Stimulated activated CD4-positive, alpha-beta T cell treated with anti-CD3 and anti-CD28 coated beads, Interleukin-15, amount 100 ng/mL, for 24 hours (primary cell): Measurements from ENCODE around the gene SMYD3.

Experiments
- DNase-seq: peaks from one replicate; pipeline ENCODE4 v3.0.0-alpha.2; 2020

Gene SMYD3

GRCh38 chr1:245934409-245934808 lies 572.7 kb downstream of the SMYD3 start:
- no peak for DNase-seq

GRCh38 chr1:245933431-245934045 lies 573.5 kb downstream of the SMYD3 start:
- DNase-seq: no peak

GRCh38 chr1:245932302-245932972 lies 574.6 kb downstream of the SMYD3 start:
- DNase-seq: no peak

- no peak for DNase-seq
Measured at GRCh38 chr1:245931450-245931849, 575.6 kb downstream of the SMYD3 start.

- no peak for DNase-seq
Measured at GRCh38 chr1:245929224-245929623, 577.9 kb downstream of the SMYD3 start.

GRCh38 chr1:245926888-245927287 lies 580.2 kb downstream of the SMYD3 start:
- no peak for DNase-seq

- DNase-seq: no peak
Measured at GRCh38 chr1:245923215-245923614, 583.9 kb downstream of the SMYD3 start.

- DNase-seq: no peak
Measured at GRCh38 chr1:245921417-245921816, 585.7 kb downstream of the SMYD3 start.

- no peak for DNase-seq
Measured at GRCh38 chr1:245917403-245917802, 589.7 kb downstream of the SMYD3 start.

- no peak for DNase-seq
Measured at GRCh38 chr1:245915841-245916240, 591.2 kb downstream of the SMYD3 start.

GRCh38 chr1:245915406-245915805 lies 591.7 kb downstream of the SMYD3 start:
- DNase-seq: no peak

GRCh38 chr1:245908543-245908942 lies 598.5 kb downstream of the SMYD3 start:
- DNase-seq: no peak

- no peak for DNase-seq
Measured at GRCh38 chr1:245906207-245906606, 600.9 kb downstream of the SMYD3 start.

- DNase-seq: no peak
Measured at GRCh38 chr1:245903851-245904250, 603.2 kb downstream of the SMYD3 start.

GRCh38 chr1:245901565-245901964 lies 605.5 kb downstream of the SMYD3 start:
- no peak for DNase-seq

- DNase-seq: no peak
Measured at GRCh38 chr1:245901037-245901436, 606.0 kb downstream of the SMYD3 start.

GRCh38 chr1:245898581-245898980 lies 608.5 kb downstream of the SMYD3 start:
- no peak for DNase-seq

GRCh38 chr1:245896258-245896657 lies 610.8 kb downstream of the SMYD3 start:
- DNase-seq: no peak

- no peak for DNase-seq
Measured at GRCh38 chr1:245895455-245895959, 611.6 kb downstream of the SMYD3 start.

GRCh38 chr1:245894843-245895242 lies 612.2 kb downstream of the SMYD3 start:
- no peak for DNase-seq

- DNase-seq: no peak
Measured at GRCh38 chr1:245893025-245893424, 614.1 kb downstream of the SMYD3 start.

GRCh38 chr1:245888809-245889208 lies 618.3 kb downstream of the SMYD3 start:
- no peak for DNase-seq

- DNase-seq: no peak
Measured at GRCh38 chr1:245887829-245888228, 619.2 kb downstream of the SMYD3 start.

GRCh38 chr1:245881767-245882391 lies 625.2 kb downstream of the SMYD3 start:
- DNase-seq: no peak
